ENCODE data around the gene HOXC4.

The HOXC4 gene

GRCh38 chr12:54053751-54054741 lies at the start of gene HOXC4:
HOXC4 (plus strand) TSS chr12:54053835; CDS start chr12:54053923, 88 bp downstream.
- no peak for DNase-seq

- no peak for DNase-seq
Measured at GRCh38 chr12:54004063-54004840, 49.4 kb upstream of the HOXC4 start.

GRCh38 chr12:54004841-54005530 lies 48.6 kb upstream of the HOXC4 start:
- DNase-seq: no peak

- DNase-seq: no peak
Measured at GRCh38 chr12:54005531-54005852, 48.1 kb upstream of the HOXC4 start.

GRCh38 chr12:54005853-54006558 lies 47.6 kb upstream of the HOXC4 start:
- peak; percentile 85 for DNase-seq

GRCh38 chr12:54006559-54007220 lies 46.9 kb upstream of the HOXC4 start:
- no peak for DNase-seq

- DNase-seq: no peak
Measured at GRCh38 chr12:54007538-54008259, 45.9 kb upstream of the HOXC4 start.

GRCh38 chr12:54008260-54008552 lies 45.4 kb upstream of the HOXC4 start:
- DNase-seq: no peak

- DNase-seq: peak; percentile 24
Measured at GRCh38 chr12:54009171-54010052, 44.2 kb upstream of the HOXC4 start.

- DNase-seq: no peak
Measured at GRCh38 chr12:54010053-54010971, 43.3 kb upstream of the HOXC4 start.

GRCh38 chr12:54010972-54011664 lies 42.5 kb upstream of the HOXC4 start:
- no peak for DNase-seq

GRCh38 chr12:54011665-54012532 lies 41.7 kb upstream of the HOXC4 start:
- no peak for DNase-seq

GRCh38 chr12:54012631-54013409 lies 40.8 kb upstream of the HOXC4 start:
- no peak for DNase-seq

GRCh38 chr12:54014377-54015017 lies 39.1 kb upstream of the HOXC4 start:
- DNase-seq: no peak

GRCh38 chr12:54015018-54015931 lies 38.4 kb upstream of the HOXC4 start:
- no peak for DNase-seq

All from activated CD4-positive, alpha-beta T cell treated with anti-CD3 and anti-CD28 coated beads, Interleukin-2, amount 50 U/mL, for 1 hour (primary cell).